Stromal cell of bone marrow (primary cell): Measurements from ENCODE around the gene ARHGAP22.

Source experiments
- DNase-seq: peaks from one replicate; pipeline ENCODE4 v3.0.0-alpha.2; 2012; ENCODE audit warnings: low read depth

The ARHGAP22 gene

DNA sequence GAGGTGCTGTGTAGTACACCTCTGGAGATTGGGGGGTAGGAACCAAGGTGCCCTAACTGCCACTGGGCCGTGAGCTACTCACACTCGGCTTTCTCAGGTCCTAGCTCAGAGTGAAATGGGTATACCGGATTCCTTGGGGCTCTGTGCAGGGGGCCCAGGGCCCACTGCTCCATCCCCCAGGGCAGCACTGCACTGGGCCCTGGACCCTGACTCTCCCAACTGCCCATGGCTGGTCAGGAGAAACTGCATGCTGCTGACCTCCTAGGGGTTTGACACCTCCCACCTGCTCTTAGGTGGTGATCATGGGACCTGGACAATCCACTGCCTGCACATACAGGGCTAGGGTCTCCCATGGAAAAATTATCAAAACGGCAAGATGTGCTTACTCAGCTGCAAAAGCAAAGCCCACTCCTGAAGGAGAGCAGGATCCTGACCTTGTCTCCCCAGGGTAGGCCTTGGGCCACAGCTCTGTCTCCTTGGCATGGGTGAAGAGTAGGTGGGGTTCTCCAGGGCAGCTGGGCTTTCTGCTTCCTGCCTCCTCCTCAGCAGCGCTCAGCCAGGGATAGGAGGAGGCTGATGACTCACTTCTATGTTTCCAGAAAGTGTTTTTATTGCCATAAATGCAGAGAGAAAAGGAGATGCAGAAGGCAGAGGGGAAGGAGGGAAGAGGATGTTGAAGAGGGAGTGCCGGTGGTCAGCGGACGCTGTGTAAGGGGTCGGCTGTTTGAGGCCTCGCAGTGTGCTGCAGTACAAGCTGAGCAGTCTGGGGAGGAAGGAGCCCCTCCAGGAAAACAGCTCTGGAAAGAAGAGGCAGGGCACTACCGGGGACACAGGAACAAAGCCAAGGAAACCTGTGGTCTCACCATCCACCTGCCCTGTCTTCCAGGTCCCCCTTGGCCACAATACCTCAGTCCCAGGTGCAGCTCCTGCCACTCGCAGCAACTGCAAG is 107.8 kb downstream of the ARHGAP22 start:
- peak; percentile 57 for DNase-seq

DNA sequence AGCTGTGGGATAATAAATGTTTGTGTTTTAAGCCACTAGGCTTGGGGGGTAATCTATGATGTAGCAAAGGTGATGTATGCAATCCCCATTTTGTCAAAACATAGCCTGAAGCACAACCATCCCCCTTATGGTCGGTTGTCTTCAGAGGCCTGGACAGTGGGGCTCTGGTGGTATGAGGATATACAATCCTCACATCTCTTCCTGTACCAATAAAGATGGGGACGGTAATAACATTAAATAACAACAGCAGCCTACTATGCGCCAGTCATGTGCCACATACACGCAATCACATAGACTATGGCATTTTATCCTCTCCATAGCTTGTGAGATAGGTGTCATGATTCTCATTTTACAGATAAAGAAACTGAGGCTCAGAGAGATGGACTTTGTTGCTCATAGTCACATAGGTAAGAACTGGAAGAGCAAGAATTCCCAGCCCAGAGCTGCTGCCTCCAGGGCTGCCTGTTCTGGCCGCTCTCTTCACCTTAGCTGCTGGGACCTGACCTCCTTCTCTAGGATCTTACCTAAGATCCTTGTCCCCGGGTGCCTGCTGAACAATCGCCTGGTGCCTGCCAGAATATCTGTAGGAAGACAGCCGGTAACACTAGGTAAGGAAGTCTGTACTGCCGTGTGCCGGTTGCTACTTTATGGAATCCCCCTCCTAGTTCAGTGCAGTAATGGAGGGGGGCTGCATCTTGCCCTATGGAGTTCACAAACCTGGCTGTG is 108.6 kb downstream of the ARHGAP22 start:
- DNase-seq: no peak

DNA sequence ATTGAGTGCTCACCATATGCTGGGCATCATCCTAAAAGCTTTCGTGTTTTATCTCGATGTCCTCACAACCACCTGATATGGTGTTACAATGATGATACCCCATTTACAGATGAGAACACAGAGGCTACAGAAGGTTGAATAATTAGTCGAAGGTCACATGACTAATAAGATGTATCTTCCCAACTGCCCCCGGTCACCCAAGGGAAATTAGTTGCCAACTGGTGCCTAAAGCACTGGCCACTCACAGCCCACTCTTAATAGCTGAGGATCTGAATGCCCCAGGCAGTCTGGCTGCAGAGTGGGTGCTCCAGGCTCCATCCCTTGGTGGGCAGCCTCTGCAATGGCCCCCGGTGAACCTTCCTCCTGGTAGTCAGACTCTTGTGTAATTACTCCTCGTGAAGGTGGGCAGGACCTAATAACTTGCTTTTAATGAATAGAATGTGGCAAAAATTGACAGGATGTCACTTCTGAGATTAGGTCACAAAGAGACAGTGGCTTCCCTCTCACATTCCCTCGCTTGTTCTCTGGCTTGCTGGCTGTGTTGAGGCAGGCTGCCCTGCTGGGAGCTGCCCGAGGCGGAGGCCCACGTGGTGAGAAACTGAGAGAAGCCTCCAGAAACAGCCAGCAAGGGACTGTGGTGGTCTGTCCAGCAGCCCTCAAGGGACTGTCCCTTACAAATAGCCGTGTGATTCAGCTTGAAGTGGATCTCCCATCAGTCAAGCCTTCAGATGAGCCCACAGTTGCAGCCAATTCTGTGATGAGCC is 109.4 kb downstream of the ARHGAP22 start:
- DNase-seq: no peak

DNA sequence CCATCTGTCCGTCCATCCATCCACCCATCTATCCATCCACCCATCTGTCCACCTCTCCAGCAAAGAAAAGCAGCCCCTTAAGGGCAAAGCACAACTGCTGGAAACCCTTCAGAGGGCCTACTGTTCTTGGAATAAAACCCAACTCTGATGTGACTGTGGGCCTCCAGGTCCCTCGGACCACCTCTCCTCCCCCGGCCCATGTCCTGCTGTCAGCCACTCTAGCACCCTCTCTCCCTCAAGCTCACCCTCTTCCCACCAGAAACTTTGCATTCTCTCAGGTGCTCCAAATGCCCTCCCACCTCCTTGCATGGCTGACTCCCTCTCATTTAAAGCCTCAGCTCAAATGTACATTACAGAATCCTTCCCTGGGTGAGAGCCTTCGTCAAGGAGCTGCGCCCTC is 110.3 kb downstream of the ARHGAP22 start:
- DNase-seq: no peak

DNA sequence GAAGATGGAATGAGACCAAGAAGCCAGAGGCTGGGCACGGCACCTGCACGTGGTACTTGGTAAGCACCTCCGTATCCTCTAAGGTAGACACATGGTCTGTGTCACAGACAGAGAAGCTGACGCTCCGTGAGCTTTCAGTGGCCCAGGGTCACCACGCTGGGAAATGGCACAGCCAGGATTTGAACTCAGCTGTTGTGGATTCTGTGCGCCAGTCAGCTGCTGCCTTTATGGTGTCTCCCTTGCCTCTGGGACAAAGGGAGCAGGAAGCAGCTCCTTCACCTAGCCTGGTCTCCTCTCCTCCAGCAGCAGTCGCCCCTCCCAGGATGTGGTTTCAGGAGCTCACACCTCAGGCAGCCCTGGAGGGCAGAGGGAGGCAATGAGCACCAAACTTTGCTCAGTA is 110.8 kb downstream of the ARHGAP22 start:
- no peak for DNase-seq

DNA sequence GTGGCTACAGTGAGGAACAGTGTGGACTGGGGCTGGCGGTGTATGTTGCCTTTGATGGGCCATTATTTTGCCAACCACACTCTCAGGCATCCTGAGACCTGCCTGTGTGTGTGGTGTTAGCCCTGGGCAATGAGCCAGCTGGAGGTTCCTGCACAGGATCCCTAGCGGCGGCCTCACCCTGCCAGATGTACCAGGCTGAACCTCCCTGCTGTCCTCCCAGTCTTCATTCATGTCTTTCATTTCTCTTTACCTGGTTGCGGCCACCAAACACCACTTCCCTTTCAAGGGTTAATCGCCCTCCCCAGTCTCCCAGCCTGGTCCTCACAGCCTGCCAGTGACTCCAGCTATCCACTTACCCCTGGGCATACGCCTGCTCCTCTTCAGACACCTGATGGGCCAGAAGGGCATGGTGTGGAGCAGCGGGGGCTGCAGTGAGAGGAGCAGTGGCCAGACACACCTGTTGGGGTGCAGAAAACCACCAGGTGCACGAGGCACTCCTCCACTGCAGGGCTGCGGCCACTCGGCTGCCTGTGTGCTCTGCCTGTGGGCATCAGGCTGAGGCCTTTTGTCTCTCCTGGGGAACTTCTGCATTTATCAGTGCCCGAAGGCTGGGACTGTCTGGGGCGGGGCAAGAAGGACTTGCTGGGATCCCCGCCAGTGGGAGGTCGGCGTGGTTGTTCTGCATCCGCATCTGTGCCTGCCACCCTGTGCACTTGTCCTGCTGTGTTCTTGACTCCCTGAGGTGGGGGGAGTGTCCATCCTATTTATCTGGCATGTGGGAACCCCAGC is 111.6 kb downstream of the ARHGAP22 start:
- no peak for DNase-seq

DNA sequence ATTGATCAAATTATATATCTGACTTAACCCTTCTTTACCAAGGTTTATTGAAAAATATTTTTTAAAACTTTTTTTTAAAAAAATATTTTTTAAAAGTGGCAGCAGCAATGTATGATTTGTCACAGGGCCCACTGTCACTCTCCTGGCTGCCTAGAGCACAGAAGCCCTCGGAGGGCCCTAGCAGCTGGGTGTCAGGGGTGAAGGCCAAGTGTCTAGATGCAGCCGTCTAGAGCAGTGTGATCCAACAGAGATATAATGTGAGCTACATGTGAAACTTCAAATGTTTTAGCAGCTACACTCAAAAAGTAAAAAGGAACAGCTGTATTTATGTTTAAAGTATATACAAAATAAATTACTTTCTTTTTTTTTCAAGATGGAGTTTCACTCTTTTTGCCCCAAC is 112.7 kb downstream of the ARHGAP22 start:
- no peak for DNase-seq

DNA sequence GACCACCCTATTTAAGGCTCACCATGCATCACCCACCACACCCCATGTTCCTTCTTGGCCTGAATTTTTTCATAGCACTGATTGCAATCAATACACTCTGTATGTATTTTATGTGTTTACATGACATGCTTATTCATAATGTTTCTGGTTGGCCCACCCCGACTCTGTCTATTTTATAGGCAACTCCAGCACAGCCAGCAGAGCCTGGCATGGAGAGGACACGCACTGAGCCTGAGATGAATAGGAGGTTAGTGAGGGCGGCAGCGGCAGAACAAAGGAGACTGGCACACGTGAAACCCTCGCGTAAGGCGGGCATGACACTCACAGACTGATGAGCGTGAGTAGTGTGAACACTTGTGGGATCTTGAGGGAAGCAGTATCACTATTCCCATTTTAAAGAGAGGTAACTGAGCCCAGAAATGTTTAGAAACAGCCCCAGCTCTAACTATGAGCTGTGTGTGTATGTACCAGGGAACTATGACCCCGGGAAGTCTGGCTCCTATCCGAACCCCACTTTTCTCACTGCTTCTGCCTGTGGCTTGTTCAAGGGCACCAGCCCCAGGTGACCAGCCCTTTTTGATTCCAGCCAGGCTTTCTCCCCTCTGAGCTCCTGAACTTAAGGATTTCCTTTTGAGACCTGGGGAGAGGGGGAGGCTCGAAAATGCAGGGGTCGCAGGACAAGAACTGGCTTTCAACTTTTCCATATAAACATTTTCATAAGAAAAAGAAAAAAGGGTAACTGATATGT is 113.3 kb downstream of the ARHGAP22 start:
- no peak for DNase-seq

DNA sequence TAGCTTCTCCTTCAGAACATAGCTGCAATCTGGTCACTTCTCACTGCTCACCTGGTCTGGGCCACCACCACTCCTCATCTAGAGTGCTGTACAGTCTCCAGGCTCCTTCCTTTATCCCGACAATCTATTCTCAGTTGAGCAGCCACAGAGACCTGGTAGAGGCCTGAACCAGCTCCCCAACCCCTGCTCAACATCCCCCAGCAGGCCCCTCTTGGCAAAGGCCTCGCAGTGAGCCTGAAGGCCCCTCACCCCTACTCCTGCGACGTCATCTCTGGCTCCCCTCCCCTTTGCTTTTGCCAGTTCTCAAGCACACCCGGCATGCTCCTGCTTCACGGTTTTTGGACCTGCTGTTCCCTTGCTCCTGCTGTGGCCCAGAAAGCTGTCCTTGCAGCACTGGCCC is 113.9 kb downstream of the ARHGAP22 start:
- DNase-seq: no peak

DNA sequence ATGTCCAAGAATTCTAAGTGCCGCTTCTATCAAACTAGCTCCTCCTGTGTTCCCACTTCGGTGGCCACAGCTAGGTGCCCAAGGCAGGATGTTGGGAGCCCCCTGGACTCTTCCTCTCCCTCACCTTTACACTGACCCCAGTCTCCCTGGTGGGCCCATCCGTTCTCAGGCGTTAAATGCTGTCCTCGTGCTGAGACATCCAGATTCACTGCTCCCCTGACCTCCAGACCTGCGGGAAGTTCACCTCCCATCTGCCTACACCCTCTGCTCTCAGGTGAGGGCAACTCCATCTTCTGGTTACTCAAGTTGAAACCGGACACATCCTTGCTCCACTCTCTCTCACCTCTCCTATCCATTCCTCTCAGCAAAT is 114.3 kb downstream of the ARHGAP22 start:
- no peak for DNase-seq

DNA sequence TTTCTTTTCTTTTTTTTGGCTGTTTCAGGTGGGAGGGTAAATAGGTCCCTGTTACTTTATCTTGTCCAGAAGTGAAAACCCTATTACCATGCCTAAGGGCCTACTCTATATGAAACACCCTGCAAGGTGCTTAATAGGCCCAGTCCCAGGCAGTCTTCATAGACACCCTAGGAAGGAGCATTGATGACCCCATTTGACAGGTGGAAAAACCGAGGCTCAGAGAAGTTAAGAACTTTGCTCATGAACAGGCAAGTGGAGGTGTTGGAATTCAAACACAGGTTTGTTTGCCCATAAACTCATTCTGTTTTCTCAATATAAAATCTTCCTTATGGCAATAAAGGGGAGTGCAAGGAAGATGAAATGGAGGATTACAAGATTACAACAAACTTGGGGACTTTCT is 115.8 kb downstream of the ARHGAP22 start:
- no peak for DNase-seq

DNA sequence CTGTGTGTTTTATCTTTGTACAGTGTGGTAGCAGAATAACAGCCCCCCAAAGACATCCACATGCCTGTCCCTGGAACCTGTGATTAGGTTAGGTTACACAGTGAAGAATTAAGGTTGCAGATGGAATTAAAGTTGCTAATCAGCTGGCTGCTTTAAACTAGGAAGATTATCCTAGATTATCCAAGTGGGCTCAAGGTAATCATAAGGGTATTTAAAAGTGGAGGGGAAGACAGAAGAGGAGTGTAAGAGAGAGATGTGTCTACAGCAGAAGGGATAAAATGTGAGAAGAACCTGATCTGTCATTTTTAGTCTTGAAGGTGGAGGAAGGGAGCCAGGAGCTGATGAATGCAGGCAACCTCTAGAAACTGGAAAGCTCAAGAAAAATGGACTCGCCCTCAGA is 117.6 kb downstream of the ARHGAP22 start:
- DNase-seq: no peak

DNA sequence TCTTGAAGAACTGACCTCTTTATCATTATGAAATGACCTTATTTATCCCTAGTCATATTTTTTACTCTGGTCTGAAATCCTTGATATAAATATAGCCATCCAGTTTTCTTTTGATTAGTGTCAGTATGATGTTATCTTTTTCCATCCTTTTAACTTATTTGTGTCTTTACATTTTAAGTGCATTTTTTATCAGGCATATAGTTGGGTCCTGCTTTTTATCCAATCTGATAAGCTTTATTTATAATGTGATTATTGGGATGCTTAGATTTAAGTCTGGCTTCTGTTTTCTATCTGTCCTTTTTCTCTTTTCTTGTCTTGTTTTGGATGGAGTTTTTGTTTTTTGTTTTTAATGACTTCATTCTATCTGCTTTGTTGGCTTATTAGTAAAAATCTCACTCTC is 119.2 kb downstream of the ARHGAP22 start:
- DNase-seq: no peak

DNA sequence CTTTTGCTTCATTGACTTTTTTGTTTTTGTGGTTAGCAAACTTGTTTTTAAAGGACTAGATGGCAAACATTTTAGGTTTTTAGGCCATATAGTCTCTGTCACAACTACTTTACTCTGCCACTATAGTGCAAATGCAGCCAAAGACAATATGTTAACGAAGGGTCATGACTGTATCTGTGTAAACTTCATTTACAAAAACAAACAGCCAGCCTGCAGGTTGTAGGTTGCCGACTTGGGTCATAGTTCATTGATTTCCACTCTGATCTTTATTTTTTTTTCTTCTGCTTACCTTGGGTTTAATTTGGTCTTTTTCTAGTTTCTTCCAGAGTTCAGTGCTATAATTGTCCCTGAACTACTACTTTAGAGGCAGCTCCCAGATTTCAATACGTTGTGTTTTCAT is 120.0 kb downstream of the ARHGAP22 start:
- no peak for DNase-seq

DNA sequence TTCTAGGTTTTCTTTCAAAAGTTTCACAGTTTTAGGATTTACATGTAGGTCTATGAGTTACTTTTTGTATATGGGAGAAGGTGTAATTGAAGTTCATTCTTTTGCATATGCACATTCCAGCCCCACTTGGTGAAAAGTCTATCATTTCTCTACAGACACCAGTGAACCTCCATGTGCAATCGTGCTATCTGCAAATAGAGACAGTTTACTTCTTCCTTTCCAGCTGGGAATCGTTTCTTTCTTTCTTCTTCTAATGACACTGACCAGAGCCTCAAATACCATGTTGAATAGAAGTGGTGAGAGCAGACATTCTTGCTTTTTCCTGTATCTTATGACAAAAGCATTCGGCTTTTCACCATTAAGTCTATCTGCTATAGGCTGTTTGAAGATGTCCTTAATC is 122.7 kb downstream of the ARHGAP22 start:
- DNase-seq: no peak

DNA sequence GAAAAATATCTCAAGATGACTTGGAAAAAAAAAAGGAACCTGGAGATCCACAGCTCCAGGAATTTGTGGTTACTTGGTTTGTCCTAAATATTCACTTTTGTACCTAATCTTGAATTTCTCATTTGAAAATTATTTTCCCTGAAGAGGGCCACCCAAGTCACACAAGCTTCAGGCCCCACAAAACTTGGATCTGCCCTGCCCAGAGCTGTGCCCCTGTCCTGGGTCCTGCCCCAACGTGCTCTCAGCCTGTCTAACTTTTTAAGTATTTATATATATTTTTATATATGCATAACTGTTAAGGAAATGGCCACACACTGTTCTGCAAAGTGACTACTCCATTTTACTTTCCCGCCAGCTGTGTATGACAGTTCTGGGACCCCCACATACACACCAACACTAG is 123.5 kb downstream of the ARHGAP22 start:
- DNase-seq: no peak

DNA sequence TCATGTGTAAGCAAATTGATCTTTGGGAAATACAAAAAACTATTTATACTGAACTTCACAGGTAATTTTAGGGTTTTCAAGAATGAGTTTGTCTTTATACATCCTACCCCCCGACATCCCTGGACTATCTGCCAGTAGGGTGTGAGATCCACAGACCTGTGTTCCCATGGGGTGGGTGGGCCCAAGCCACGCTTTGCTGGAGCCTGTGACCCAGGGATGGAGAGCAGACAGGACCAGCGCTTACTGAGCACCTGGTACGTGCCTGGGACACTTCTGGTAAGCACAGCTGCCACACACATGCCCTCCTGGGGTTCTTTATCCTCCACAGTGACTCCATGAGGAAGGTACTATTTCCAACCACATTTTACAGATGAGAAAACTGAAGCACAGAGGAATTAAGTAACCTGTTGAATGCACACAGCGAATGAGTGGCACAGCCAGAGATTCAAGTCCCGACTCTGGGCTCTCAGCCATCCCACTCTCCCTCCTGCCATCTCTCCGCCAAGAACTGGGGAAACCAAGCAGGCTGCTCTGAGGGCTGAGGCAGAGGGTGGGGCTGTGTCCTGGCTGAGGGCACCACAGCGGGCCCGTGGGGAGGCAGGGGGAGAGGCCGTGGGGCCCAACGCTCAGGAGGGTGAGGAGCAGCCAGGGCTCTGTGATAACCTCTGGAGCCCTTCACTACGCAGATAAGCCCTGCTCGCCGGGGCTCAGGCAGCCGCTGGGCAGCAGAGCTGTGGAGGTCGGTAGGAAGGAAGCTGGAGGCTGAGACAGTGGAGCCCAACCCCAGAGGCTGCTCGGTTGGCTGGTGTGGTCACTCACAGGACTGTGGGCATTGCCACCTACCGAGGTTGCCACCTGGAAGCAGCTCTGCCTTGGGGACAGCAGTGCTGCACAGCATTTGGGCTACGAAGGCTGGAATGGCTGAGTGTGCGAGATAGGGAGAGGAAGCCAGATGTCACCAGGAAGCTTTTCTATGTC is 124.2 kb downstream of the ARHGAP22 start:
- DNase-seq: no peak

DNA sequence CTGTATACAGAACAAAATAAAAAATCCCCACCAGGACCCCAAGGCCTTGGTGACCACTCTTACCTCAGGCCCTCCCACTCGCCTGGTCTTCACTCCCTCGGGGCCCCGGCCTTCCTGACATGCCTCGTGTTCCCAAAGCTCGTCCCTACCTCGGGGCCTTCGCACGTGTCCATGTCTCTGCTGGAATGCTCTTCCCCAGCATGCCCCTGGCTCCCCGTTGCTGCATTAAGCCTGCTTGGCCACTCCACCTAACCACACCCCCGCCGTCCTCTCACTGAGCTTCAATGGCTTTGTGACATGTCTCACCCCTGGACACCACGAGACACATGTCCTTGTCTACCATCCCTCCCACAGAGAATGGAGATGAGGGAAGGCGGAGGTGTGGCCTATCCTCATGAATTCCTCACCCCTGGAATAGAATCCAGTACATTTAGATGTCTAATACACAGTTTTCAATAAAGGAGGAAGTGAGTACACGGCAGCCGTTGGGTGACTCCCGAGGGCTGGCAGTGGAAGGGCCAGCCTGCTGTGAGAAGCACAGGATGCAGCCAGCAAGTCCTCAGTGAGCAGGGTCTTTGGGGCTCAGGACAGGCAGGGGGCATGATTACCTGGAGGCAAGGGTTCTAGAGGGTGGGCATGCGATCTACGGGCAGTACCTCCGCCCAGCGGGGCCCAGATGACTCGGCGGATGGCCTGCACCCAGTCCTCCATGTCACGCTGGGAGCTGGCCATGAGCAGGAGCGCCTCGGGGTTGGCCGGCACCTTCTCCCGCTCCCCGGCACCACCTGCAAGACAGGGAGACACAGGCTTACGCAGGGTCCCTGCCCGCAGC is 125.7 kb downstream of the ARHGAP22 start:
- no peak for DNase-seq

DNA sequence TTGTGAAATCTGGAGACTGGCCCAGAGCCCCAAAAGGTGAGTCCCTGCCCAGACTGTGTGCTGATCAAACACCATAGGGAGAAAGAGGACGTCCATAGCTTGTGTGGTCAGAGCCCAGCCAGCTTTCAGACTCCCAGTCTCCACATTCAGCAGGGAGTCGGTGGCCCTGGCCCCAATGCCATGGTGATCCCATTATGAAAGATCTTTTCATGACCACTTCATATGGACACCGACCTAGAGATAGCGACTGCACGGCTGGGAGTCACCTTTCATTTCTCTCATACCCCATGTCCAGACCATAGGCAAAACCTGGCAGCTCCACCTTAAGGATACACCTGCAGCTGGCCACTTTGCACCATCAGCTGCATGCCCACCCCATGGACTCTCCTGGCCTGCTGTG is 126.4 kb downstream of the ARHGAP22 start:
- DNase-seq: no peak
